Middle frontal gyrus (tissue), 1 donor: ENCODE data around the gene PRKN.
"Not testable (repeated sequence)": the region's sequence is repeated elsewhere in the genome, so short reads cannot be mapped to it uniquely, and the experiment has no call there.

Experiments
- DNase-seq: peaks from one replicate; pipeline ENCODE4 v3.0.0-alpha.2; 2015; ENCODE audit warnings: low spot score; ENCODE audit errors: extremely low spot score

PRKN gene

DNA sequence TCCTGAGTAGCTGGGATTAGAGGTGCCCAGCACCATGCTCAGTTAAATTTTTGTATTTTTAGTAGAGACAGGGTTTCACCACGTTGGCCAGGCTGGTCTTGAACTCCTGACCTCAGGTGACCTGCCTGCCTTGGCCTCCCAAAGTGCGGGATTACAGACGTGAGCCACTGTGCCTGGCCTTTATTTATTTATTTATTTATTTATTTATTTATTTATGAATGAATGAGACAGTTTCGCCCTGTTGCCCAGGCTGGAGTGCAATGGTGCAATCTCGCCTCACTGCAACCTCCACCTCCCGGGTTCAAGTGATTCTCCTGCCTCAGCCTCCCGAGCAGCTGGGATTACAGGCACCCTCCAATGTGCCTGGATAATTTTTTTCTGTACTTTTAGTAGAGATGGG, 48.7 kb downstream of the PRKN start:
- DNase-seq: not testable (repeated sequence)

DNA sequence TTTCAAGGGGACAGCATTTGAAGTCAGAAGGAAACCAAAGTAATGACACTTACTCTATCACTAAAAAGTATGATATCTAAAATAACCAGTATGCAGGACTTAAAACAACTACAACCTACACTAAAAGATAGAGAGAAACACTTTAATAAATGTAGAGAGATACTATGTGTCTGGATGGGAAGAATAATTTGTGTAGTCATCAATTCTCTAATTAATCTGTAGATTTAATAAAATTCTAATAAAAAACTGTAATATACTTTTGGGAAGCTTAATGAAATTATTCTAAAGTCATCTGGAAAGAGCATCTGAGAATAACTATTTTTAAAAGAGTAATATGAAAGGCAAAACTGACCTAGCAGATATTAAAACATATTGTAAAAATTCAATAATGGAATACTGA, 52.1 kb downstream of the PRKN start:
- no peak for DNase-seq

DNA sequence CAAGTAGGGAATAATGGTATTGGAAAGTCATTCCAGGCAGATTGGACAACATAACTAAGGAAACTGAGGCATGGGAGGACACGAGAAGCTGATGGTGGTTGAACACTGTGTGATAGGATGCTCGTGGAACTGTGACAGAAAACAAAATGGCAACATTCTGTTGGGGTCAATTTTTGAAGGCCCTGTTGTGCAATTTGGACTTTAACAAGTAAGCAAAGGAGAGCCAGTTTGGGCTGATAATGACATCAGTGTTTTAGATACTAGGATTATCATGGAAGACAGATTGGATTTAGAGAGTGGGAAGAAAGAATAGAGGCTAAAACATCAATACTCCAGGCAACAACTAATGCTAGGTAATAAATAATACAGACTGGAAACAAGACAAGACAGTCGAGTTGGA, 53.1 kb downstream of the PRKN start:
- no peak for DNase-seq

DNA sequence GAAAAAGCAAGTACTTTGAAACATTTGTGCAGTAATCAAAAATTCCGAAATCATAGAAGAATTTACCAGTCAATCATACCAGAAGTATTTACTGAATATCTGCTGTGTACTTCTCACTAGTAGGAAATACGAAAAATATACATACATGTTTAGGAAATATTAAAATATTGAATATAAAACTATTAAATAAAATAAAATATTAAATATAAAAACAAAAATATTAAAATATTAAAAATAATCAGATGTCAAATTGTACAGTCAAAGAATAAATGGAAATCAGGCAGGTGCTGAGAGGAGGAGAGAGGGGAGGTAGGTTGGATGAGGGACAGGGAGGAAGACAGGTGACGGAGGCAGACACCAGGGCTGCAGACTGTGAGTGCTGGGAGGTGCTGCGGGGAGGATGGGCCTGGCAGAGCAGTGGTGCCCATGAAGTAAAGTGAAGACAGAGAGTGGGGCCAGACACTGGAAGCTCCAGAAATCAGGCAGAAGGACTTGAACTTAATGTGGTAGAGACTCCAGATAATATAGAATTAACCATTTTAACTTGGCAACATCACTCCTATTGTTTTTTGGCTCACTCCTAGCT, 55.9 kb downstream of the PRKN start:
- no peak for DNase-seq

GRCh38 chr6:162670345-162670744, 57.2 kb downstream of the PRKN start:
- no peak for DNase-seq

- DNase-seq: no peak
Measured at GRCh38 chr6:162666246-162666645, 61.3 kb downstream of the PRKN start.

- DNase-seq: no peak
Measured at GRCh38 chr6:162653808-162654207, 73.8 kb downstream of the PRKN start.

- no peak for DNase-seq
Measured at GRCh38 chr6:162651505-162651904, 76.1 kb downstream of the PRKN start.

DNA sequence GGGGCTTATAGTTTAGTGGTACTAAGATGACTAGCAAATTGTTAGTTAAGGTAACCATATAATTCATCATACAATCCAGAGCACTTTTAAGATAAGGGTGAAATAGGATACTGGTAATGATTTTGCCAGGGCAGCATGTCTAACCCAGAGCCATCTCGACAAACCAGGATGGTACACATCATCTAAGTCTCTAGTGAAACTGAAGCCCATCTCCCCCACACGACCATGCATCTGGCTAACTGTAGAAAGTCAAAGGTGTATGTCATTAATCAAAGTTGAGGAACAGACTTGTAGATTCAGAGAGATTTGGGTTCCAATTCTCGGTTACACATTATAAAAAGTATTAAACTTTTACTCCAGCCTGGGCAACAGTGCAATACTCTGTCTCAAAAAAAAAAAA, 78.3 kb downstream of the PRKN start:
- no peak for DNase-seq

DNA sequence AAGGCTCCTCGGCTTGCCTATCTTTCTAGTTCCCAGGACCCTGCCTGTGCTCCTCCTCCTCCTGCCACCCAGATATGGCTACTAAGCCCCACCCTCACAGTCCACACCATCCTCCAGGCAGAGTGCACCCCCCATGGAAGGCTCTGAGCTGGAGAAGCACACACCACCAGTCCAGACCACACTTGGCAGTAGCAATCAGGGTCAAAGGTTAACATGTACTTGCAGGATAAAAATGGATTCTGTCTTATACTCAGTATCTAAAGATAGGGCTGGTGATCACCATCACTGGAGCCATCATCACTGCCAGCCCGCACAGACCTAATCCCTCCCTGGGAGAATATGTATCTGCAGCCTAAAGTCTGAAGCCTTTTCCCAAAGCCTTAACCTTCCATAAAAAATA, 83.4 kb downstream of the PRKN start:
- DNase-seq: no peak

DNA sequence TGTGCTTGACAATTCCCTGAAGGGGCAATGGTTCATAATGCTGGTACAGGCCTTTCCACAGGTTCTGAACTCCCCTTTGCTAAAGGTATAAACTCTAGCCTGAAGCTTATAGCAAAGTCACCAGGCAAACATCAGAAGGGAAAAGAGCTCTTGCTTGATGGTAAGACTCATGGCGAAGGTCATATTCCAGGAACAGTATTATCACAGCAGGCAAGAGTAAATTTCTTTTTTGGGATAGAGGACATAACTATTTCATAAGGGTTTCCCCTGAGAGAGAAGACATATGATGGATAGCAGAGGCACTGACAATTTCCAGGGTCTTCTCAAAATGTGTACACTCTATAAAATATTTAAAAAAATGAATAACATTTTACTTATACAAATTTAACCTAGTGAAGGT, 86.8 kb downstream of the PRKN start:
- DNase-seq: no peak

DNA sequence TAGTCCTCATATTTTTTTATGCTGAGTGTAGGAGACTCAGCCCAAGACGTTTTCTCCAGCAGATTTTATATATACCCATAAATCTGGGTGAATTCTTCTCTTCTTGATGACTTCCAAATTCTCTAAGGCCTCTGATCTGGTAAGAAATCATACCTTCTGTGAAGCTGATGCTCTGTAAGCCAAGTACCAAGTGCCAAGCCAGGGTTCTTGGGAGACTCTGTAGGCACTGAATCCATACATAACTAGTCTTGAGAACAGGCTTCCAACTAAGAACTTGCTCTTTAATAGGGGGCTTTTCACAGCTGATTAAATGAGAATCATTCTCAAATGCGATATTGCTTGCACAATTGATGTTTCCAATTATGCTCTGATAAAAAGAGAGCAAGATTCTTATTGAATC, 87.6 kb downstream of the PRKN start:
- no peak for DNase-seq

GRCh38 chr6:162638931-162639574, 88.5 kb downstream of the PRKN start:
- no peak for DNase-seq

DNA sequence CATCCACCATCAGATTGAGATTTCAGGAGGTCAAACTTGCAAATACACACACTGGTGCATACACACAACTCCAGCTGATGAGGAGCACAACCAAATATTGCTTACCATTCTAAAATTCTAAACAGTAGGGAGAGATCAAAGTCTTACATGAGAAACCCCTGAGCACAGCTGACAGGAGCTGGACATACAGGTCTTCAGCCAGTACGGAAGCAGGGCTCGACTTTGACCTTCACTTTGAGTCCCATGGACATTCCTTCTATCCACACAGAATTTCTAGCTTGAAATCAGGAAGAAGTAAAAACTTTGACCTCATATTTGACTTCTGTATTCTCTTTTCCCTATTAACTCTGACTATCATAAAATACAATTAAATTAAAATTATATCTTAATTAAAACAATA, 90.2 kb downstream of the PRKN start:
- DNase-seq: no peak

- no peak for DNase-seq
Measured at GRCh38 chr6:162636167-162636566, 91.4 kb downstream of the PRKN start.

GRCh38 chr6:162631546-162631945, 96.0 kb downstream of the PRKN start:
- no peak for DNase-seq

- no peak for DNase-seq
Measured at GRCh38 chr6:162630069-162630468, 97.5 kb downstream of the PRKN start.

GRCh38 chr6:162627825-162628224, 99.7 kb downstream of the PRKN start:
- DNase-seq: no peak

DNA sequence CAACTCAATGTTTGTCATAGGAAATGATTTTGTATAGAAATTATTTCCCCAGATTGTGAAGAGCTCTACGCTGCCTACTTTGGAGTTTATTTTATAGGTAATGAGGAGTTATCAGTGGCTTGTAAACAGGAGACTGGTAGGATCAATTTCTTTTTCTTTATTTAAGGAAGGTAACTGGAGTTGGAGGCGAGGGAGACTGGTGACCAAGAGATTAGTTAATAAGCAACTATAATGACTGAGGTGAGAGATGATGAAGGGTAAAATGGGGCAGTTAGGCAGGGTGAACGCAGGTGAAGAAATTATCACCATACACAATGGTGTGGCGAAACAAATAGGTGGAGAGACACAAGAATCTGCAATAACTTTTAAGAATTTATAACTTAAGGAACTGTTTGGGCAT, 100.2 kb downstream of the PRKN start:
- no peak for DNase-seq

GRCh38 chr6:162626869-162627268, 100.7 kb downstream of the PRKN start:
- DNase-seq: no peak

- no peak for DNase-seq
Measured at GRCh38 chr6:162625846-162626540, 101.6 kb downstream of the PRKN start.

GRCh38 chr6:162622572-162622971, 105.0 kb downstream of the PRKN start:
- DNase-seq: no peak

DNA sequence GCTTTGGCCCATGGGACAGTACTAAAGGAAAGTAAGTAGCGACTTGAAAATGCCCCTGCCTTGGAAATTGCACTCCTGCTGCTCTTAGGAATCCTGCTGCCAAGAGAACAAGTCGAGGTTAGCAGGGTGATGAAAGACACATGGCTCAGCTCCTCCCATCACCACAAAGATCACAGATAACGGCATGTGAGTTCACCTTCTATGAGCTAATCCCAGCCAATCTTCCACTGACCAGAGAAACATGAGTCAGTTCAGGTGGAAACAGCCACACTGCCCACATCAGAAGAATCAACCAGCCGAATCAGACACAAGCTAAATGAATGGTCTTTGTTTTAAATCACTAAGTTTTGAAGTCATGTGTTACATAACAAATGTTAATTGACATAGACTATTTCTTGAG, 106.3 kb downstream of the PRKN start:
- DNase-seq: no peak
